Tibial nerve (tissue), 3 donors: ENCODE data around the gene CDK18.

ENCODE experiments used
- CTCF ChIP-seq, 5 experiments: fragments of 200-600 bp in 3 of 5; fragments of 450-650 bp in 2 of 5; sonication (generic) in 3 of 5; IDR thresholded peaks; one replicate each; pipeline ENCODE4 v1.5.1; 2016 to 2019; ENCODE audit warnings: antibody characterized with exemption in 5 of 5, mild to moderate bottlenecking in 3 of 5, moderate library complexity in 2 of 5
- POLR2A ChIP-seq, 2 donors: fragments of 450-650 bp; IDR thresholded peaks; one replicate each; pipeline ENCODE4 v1.6.1; 2017; ENCODE audit warnings: antibody characterized with exemption in 2 of 2, mild to moderate bottlenecking in 2 of 2, moderate library complexity in 2 of 2

DNA sequence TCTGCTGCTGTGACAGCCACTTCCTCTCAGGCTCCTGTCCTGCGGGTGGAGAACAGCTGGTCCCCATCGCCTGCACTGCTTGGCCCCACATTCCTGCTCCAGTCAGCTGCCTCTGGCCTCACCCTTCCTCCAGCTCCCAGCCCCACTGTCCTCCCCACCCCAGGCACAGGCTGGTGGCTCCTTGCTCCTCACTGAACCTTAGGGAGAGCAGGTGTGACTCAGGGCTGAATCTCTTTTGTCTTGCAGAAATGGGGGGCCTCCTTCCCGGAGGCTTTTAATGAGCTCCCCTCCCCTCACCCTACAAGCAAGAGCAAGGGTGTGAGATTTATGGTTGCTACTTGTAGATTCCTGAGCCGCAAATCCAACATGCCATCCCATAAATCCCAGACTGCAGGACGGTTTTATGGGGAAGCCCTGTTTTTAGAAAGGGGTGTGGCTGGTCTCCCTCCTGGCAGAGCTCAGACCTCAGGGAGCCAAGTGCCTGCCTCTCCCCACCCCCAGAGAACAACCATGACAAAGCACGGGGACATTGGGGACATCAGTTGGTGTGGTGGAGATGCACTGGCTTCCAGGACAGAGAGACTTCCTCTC, 15.2 kb downstream of the CDK18 start:
- TF ChIP-seq CTCF (IDR thresholded peaks at IDR 0.05): no peak
- no peak for TF ChIP-seq POLR2A (IDR thresholded peaks at IDR 0.05)
